Panc1 (cell line): Measurements from ENCODE around the gene SLC16A5. TPM values are rescaled to one million over a fixed set of nuclear protein-coding genes. Genes with fewer than 3 reads are reported as not detected.

ENCODE experiments used
- ATAC-seq: fragments of 200-7000 bp; cut with Tn5 transposase; 2 replicates; pipeline ENCODE4 v1.9.1; 2020; ENCODE audit warnings: mild to moderate bottlenecking, moderate library complexity
- BruUV-seq: library from RNA; stranded (reverse); fragments of 400-500 nt; replicated peaks from 2 replicates; lab custom pipeline; 2021; lab: Mats Ljungman, UMichigan
- CTCF ChIA-PET: fragments of 300-600 bp; sonication (Branson Sonifier 250); formaldehyde crosslinking; loops from one replicate; lab custom pipeline; 2022; ENCODE audit warnings: antibody characterized with exemption; lab: Charles Lee
- POLR2A ChIA-PET: fragments of 300-600 bp; sonication (Branson Sonifier 250); formaldehyde crosslinking; loops from one replicate; lab custom pipeline; 2022; ENCODE audit warnings: antibody characterized with exemption; lab: Charles Lee
- DNase-seq: peaks from one replicate; pipeline ENCODE4 v3.0.0-alpha.2; 2010; ENCODE audit warnings: low read depth, low spot score
- H3K27ac ChIP-seq: 2 replicates; pipeline ENCODE4 v1.5.1; 2011; ENCODE audit warnings: mild to moderate bottlenecking, low read length, inconsistent platforms
- H3K27me3 ChIP-seq: fragments of 200-500 bp; sonication (Bioruptor generic); 2 replicates; pipeline ENCODE4 v1.6.0; 2014; ENCODE audit warnings: low read length, inconsistent platforms; ENCODE audit not compliant: control insufficient read depth, insufficient read depth
- H3K36me3 ChIP-seq: fragments of 200-500 bp; sonication (Bioruptor generic); 2 replicates; pipeline ENCODE4 v1.5.1; 2014; ENCODE audit warnings: inconsistent platforms, mild to moderate bottlenecking, low read length, moderate library complexity; ENCODE audit not compliant: control insufficient read depth, insufficient read depth
- H3K4me1 ChIP-seq: 2 replicates; pipeline ENCODE4 v1.5.1; 2011; ENCODE audit warnings: inconsistent platforms, mild to moderate bottlenecking, low read length, moderate library complexity; ENCODE audit not compliant: control insufficient read depth, insufficient read depth
- H3K4me3 ChIP-seq, 2 experiments: 2 replicates each; pipeline ENCODE4 v1.5.1; 2011 to 2012; ENCODE audit warnings: low read depth in 2 of 2, low read length in 2 of 2, mild to moderate bottlenecking in 2 of 2, inconsistent platforms in 1 of 2, moderate library complexity in 1 of 2
- H3K9me3 ChIP-seq: fragments of 200-500 bp; sonication (Bioruptor generic); 2 replicates; pipeline ENCODE4 v1.5.1; 2014; ENCODE audit warnings: low read depth, mild to moderate bottlenecking, inconsistent platforms, low read length, moderate library complexity; ENCODE audit not compliant: control insufficient read depth, insufficient read depth
- CTCF ChIP-seq: fragments of 450-650 bp; IDR thresholded peaks from 2 replicates; pipeline ENCODE4 v1.5.1; 2017; ENCODE audit warnings: mild to moderate bottlenecking
- POLR2AphosphoS5 ChIP-seq: IDR thresholded peaks from 2 replicates; pipeline ENCODE4 v1.6.1; 2012; ENCODE audit warnings: mild to moderate bottlenecking, low read depth, low read length, moderate library complexity
- REST ChIP-seq, 2 experiments: IDR thresholded peaks; 2 replicates each; pipeline ENCODE4 v1.6.1; 2011 to 2012; ENCODE audit warnings: low read depth in 2 of 2, control low read depth in 1 of 2, low read length in 1 of 2, mild to moderate bottlenecking in 1 of 2, moderate library complexity in 1 of 2; ENCODE audit not compliant: insufficient read depth in 1 of 2
- SIN3A ChIP-seq: IDR thresholded peaks from 2 replicates; pipeline ENCODE4 v1.6.1; 2012; ENCODE audit warnings: low read depth, mild to moderate bottlenecking, low read length, moderate library complexity, borderline replicate concordance; ENCODE audit not compliant: insufficient read depth
- TCF7L2 ChIP-seq: IDR thresholded peaks from 2 replicates; pipeline ENCODE4 v1.6.1; 2011; ENCODE audit warnings: mild to moderate bottlenecking, low read depth, low read length, inconsistent platforms
- in situ Hi-C: cut with HindIII; loops from 2 replicates; pipeline ENCODE4 v1.10.0; 2016; ENCODE audit warnings: low sequenced_read_pairs, low pct_unique_long_range_greater_than_20kb
- intact Hi-C: fragments of 100-400 bp; cut with micrococcal nuclease; formaldehyde crosslinking; loops from one replicate; pipeline ENCODE4 v1.10.0; 2022; ENCODE audit not compliant: unreplicated experiment
- total RNA-seq: library from RNA; stranded (reverse); gene quantifications from one replicate; pipeline ENCODE4 v1.2.1, GENCODE V29; 2021; ENCODE audit not compliant: unreplicated experiment

Gene SLC16A5
- total RNA-seq, 1 experiment from 2014 or later, result 46.6 TPM

DNA sequence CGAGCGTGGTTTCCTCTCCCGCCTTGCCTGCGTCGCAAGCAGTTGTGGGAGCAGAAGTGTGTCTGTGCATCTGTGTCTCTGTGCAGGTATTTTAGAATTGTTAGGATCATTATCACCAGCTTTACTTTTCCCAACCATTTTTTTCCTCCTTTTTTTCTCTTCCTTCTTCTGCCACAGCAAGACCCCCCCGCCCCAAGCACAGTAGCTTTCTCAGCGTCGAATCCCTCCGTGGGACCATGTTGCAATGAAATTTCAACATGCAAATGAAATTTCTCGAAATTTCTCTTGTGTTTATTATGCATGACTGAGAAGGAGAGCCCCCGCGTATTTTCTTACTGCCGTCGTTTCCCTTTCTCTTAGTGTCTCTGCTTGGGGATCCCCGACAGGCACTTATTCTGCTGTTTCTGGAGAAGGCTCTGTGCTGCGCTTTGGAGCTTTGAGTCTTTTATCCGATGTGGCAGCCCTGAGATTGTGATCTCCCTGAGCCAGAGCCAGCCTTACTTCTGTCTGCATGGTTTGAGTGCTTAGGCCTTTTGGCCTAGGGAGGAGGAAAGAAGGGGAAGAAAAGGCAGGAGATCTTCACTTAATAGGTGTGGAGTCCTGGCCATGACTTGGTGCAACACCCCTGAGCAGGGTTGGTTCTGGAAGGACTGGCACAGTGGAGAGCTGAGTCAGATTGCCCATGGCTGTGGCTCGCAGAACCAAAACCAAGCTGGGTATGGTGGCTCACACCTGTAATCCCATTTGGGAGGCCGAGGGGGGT is 27.0 kb downstream of the SLC16A5 start:
- DNase-seq (no peak), ATAC-seq (no peak)
- Histone ChIP-seq H3K36me3 (peaks cover 6% of the 10 kb centered on the region; the same call in 1 of the 2 replicates), H3K27ac (peak overlapping the region; percentile 60), H3K27me3 (no peaks in the 10 kb centered on the region), H3K4me3 (peak overlapping the region; percentile 7 to 31; a peak in 3 of 4 replicates), H3K9me3 (no peaks in the 10 kb centered on the region), H3K4me1 (peaks cover 19% of the 10 kb centered on the region)
- in situ Hi-C loops, result no loop called here
- POLR2A ChIA-PET, result interaction anchor here (0.5 kb wide), 1 partner anchor 185 kb away, joined by 6 read pairs; no protein-coding TSS in a partner anchor
- CTCF ChIA-PET, result interaction anchor here (0.7 to 2.2 kb wide), 25 partner anchors 8 to 526 kb away, joined by 3 to 21 read pairs (median 5); partner anchors contain the start of genes NT5C, NUP85 and SLC16A5
- intact Hi-C loops, result no loop called here
- BruUV-seq, result no TSS peak
- TF ChIP-seq TCF7L2 (no peak), CTCF (no peak), POLR2AphosphoS5 (no peak), REST (IDR thresholded peaks at IDR 0.05; ENCODE audit: insufficient read depth in 1 of 2, low read depth in 2 of 2, low read length in 1 of 2) (no peak), SIN3A (no peak)

DNA sequence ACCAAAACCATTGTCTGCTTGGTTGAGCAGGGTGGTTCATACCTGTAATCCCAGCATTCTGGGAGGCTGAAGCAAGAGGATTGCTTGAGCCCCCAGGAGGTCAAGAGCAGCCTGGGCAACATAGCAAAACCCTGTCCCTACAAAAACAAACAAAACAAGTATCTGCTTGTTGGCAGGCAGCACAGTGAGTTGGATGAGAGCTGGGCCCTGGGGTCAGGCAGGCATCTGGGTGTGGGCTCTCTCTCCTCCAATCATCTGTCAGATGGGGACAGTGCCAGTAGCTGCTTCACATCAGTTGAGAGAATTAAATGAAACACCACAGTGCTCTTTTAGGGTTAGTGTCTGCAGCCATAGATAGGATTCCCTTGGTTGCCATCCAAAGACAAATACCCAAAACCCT is 27.8 kb downstream of the SLC16A5 start:
- BruUV-seq, result no TSS peak
- ATAC-seq (no peak), DNase-seq (no peak)
- no peak for TF ChIP-seq CTCF
- no peak for TF ChIP-seq TCF7L2
- TF ChIP-seq POLR2AphosphoS5, result no peak
- no peak for TF ChIP-seq REST (IDR thresholded peaks at IDR 0.05; ENCODE audit: insufficient read depth in 1 of 2, low read depth in 2 of 2, low read length in 1 of 2)
- no peak for TF ChIP-seq SIN3A
- H3K27me3 ChIP-seq, result no peaks in the 10 kb centered on the region
- H3K4me1 ChIP-seq, result peaks cover 19% of the 10 kb centered on the region
- H3K9me3 ChIP-seq, result no peaks in the 10 kb centered on the region
- no peak overlapping the region for H3K27ac ChIP-seq
- H3K36me3 ChIP-seq, result no peaks in the 10 kb centered on the region
- no peak overlapping the region for H3K4me3 ChIP-seq
- ChIA-PET CTCF (interaction anchor here (0.9 to 2.2 kb wide), 2 partner anchors 56 to 110 kb away, joined by 4 to 21 read pairs; no protein-coding TSS in a partner anchor), POLR2A (interaction anchor here (0.6 kb wide), 1 partner anchor 106 kb away, joined by 11 read pairs; no protein-coding TSS in a partner anchor)
- intact Hi-C loops (no loop called here), in situ Hi-C loops (no loop called here)
